ENCODE results near the gene PLBD1.

The PLBD1 gene

GRCh38 chr12:14495326-14495725, 72.4 kb downstream of the PLBD1 start:
- POLR2A ChIA-PET (ENCODE audit: low non-redundant PET) = no interaction called here
- TF ChIP-seq, protein P1, sequence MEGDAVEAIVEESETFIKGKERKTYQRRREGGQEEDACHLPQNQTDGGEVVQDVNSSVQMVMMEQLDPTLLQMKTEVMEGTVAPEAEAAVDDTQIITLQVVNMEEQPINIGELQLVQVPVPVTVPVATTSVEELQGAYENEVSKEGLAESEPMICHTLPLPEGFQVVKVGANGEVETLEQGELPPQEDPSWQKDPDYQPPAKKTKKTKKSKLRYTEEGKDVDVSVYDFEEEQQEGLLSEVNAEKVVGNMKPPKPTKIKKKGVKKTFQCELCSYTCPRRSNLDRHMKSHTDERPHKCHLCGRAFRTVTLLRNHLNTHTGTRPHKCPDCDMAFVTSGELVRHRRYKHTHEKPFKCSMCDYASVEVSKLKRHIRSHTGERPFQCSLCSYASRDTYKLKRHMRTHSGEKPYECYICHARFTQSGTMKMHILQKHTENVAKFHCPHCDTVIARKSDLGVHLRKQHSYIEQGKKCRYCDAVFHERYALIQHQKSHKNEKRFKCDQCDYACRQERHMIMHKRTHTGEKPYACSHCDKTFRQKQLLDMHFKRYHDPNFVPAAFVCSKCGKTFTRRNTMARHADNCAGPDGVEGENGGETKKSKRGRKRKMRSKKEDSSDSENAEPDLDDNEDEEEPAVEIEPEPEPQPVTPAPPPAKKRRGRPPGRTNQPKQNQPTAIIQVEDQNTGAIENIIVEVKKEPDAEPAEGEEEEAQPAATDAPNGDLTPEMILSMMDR (conservative IDR thresholded peaks at IDR 0.05; ENCODE audit: low read depth) = no peak
- H3K27ac ChIP-seq = no peak overlapping the region
- CTCF ChIA-PET = no interaction called here
- no peak for DNase-seq (ENCODE audit: low spot score)

DNA sequence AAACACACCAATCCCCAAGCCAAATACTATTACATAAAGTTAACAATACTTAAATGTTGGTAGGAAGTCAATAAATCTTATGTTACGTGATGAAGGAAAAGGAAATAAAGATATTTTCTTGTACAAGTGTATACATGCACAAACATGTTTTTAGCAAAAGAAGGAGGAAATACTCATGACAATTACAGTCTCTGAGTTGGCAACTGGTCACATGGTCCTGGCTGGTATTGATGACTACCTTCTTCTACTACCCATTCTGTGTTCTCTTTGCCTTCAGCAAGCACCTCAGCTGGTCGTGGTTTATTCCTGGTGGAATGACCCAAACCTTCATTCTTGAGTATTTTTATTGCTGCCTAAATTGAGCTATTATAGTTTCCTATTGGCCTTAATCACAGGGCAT, 84.8 kb downstream of the PLBD1 start:
- DNase-seq (ENCODE audit: low spot score) = no peak
- ChIA-PET POLR2A (ENCODE audit: low non-redundant PET) (no interaction called here), CTCF (no interaction called here)
- TF ChIP-seq, protein P1 (conservative IDR thresholded peaks at IDR 0.05; ENCODE audit: low read depth) = no peak
- no peak overlapping the region for H3K27ac ChIP-seq

DNA sequence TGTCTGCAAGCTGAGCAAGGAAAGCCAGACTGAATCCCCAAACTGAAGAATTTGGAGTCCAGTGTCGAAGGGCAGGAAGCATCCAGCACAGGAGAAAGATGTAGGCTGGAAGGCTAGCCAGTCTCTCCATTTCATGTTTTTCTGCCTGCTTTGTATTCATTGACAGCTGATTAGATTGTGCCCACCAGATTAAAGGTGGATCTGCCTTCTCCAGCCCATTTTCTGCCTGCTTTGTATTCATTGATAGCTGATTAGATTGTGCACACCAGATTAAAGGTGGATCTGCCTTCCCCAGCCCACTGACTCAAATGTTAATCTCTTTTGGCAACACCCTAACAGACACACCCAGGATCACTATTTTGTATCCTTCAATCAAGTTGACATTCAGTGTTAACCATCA, 85.3 kb downstream of the PLBD1 start:
- no peak for DNase-seq (ENCODE audit: low spot score)
- CTCF ChIA-PET = interaction anchor here (0.5 kb wide), 1 partner anchor 24 kb away, joined by 5 read pairs; no protein-coding TSS in a partner anchor
- POLR2A ChIA-PET (ENCODE audit: low non-redundant PET) = no interaction called here
- no peak overlapping the region for H3K27ac ChIP-seq
- TF ChIP-seq, protein P1 (conservative IDR thresholded peaks at IDR 0.05; ENCODE audit: low read depth) = no peak

DNA sequence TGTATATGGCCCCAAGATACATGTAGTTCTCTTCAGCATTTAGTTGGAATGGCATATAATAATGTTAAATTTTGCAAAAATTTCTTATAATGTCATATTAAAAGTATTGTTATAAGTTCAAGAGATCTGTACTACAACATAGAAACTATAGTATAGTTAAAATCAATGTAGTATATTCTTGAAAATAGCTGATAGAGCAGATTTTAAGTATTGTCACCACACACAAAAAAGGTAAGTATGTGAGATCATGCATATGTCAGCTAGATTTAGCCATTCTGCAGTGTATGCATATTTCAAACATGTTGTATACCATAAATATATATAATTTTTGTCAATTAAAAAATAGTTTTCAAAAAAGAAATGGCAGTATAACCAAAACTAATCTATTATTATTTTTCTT, 86.5 kb downstream of the PLBD1 start:
- TF ChIP-seq, protein P1 (conservative IDR thresholded peaks at IDR 0.05; ENCODE audit: low read depth) = no peak

DNA sequence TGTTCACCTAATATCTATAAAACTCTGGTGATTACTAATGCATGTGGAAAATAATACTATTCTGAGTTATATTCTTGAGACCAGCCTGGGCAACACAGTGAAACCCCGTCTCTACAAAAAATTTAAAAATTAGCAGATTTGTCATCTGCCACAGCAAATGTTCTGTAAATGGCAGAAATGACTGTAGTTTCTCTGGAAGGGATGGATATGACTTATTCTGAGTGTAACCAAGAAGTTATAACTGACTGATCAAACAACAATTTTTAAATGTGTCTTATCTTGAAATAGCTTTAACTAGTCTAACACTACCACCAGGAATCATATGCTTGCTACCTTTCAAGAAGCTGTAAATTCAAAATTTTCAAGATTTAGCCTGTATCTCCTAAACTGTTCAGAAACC, 88.7 kb downstream of the PLBD1 start:
- POLR2A ChIA-PET (ENCODE audit: low non-redundant PET) = no interaction called here
- TF ChIP-seq, protein P1 (conservative IDR thresholded peaks at IDR 0.05; ENCODE audit: low read depth) = no peak
- H3K27ac ChIP-seq = no peak overlapping the region
- no peak for DNase-seq (ENCODE audit: low spot score)
- CTCF ChIA-PET = no interaction called here

More for the DNA sequence above, 86.5 kb downstream of the PLBD1 start:
- ChIA-PET CTCF (interaction anchor here (0.6 kb wide), 2 partner anchors 22 to 1468 kb away, joined by 3 to 4 read pairs; no protein-coding TSS in a partner anchor), POLR2A (ENCODE audit: low non-redundant PET) (no interaction called here)
- DNase-seq (ENCODE audit: low spot score) = no peak
- no peak overlapping the region for H3K27ac ChIP-seq

DNA sequence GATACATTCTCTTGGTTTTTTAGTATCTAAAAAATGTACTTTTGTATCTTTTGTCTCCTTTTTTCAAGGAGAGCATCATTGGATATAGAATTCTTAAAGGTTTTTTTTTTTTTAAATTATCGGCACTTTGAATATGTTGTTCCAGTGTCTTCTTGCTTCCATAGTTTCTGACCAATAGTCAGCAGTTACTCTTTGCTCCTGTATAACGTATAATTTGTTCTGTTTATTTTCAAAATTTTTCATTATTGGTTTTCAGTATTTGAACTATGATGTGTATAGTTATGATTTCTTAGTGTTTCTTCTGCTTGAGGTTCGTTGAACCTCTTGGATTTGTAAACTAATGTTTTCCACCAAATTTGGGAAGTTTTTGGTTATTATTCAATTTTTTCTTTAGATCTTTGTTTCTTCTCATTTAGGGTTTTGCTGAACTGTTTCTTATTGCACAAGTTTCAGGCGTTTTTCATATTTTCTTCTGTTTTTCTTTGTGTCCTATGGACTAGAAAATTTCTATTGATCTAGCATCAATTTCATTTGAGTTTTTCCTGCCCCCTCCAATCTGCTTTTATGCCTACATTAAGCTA, 93.9 kb downstream of the PLBD1 start:
- H3K27ac ChIP-seq = no peak overlapping the region
- POLR2A ChIA-PET (ENCODE audit: low non-redundant PET) = no interaction called here
- CTCF ChIA-PET = interaction anchor here (0.6 kb wide), 1 partner anchor 15 kb away, joined by 8 read pairs; no protein-coding TSS in a partner anchor
- DNase-seq (ENCODE audit: low spot score) = peak; percentile 5
- TF ChIP-seq, protein P1 (conservative IDR thresholded peaks at IDR 0.05; ENCODE audit: low read depth) = no peak
